WI38 (cell line): ENCODE measurements around the gene TMEM208.

Source experiments
- H3K4me3 ChIP-seq: 2 replicates; pipeline ENCODE4 v1.5.1; 2011; ENCODE audit warnings: low read depth, mild to moderate bottlenecking, control low read depth, low read length
- CTCF ChIP-seq: IDR thresholded peaks from 2 replicates; pipeline ENCODE4 v1.5.1; 2012; ENCODE audit warnings: low read depth, mild to moderate bottlenecking, control low read depth, low read length

Gene TMEM208

DNA sequence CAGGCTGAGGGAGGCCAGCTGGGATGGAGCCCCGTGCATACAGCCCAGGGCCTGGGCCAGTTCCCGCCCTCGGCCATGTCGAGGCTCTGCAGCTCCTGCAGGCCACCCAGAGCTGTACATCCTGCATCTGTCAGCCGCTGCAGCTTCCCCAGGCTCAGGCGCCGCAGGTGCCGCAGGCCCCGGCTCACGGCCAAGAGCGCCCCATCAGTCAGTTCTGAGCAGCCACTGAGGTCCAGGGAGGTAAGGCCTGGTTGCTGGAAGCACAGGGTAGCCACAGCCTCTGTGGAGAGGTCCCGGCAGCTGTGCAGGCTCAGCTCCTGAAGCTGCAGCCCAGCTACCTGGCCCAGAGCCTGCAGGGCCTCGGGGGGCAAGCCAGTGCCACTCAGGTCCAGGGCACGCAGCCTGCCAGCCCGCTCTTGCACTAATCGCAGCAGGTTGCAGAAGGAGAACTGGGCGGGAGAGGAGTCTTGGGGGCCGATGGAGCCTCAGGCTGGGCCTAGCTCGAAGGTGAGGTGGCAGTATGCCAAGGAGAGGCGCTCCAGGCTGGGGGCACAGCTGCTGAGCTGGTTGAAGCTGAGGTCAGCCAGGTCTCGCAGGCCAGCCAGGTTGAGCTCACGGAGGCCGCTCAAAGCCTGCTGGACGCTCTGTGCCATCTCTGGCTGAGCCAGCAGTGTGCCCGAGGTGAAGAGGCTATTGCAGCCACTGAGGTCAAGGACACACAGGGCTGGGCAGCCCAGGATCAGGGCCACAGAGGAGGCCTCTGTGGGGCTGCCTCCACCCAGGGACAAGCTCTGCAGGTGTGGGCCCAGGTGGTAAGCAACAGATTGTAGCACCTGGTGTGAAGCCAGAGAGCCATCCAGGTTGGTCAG is 16.6 kb upstream of the TMEM208 start:
- no peak overlapping the region for H3K4me3 ChIP-seq
- TF ChIP-seq CTCF, result no peak

GRCh38 chr16:67211674-67212073 is 15.3 kb upstream of the TMEM208 start:
- H3K4me3 ChIP-seq, result no peak overlapping the region
- no peak for TF ChIP-seq CTCF

DNA sequence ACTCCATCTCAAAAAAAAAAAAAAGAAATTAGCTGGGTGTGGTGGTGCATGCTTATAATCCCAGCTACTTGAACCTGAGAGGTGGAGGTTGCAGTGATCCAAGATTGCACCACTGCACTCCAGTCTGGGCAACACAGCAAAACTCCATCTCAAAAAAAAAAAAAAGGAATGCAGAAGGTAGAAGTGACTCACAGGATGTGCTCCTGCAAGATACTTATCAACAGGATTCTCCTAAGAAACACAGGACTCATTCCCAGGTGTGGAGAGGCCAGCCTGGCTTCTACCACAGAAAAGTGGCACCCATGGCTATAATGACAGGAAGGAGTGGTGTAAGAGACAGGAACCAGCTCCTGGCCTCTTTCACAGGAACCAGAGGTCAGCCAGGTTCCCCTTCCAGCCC is 14.2 kb upstream of the TMEM208 start:
- no peak overlapping the region for H3K4me3 ChIP-seq
- TF ChIP-seq CTCF, result no peak

- no peak for TF ChIP-seq CTCF
- H3K4me3 ChIP-seq, result no peak overlapping the region
Observed at GRCh38 chr16:67213197-67214019, 13.5 kb upstream of the TMEM208 start.

DNA sequence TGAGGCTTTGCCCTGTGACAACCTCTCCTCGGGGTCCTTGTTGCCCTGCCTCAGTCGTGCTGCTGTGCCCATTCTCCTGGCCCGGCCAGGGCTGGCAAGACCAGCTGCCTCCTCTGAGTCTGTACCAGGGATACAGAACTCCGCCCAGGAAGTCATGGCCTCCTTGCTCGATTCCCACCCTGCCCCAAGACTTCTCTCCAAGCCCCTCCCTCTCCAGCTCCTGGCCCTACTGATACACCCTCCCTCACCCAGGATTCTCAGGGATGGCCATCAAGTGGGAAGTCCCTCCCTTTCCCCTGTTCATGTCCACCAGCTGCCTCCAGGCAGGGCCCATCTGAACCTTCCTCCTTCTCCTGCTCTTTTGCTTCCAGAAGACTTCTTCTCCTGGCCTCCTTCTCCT is 11.2 kb upstream of the TMEM208 start:
- no peak overlapping the region for H3K4me3 ChIP-seq
- TF ChIP-seq CTCF, result no peak

- no peak overlapping the region for H3K4me3 ChIP-seq
- TF ChIP-seq CTCF, result no peak
Observed at GRCh38 chr16:67216612-67217490, 10.1 kb upstream of the TMEM208 start.
